H1 (cell line): ENCODE data around the gene CRYGA.

ENCODE experiments used
- CEBPB ChIP-seq: IDR thresholded peaks from 2 replicates; pipeline ENCODE4 v1.6.1; 2012; ENCODE audit warnings: low read depth, low read length
- CTCF ChIP-seq, 3 experiments: IDR thresholded peaks; 1 replicate in 2 of 3; 2 replicates in 1 of 3; pipeline versions ENCODE4 v1.5.1 to v1.6.1; 2011; ENCODE audit warnings: low read length in 3 of 3, mild to moderate bottlenecking in 3 of 3, inconsistent platforms in 2 of 3, low read depth in 1 of 3, moderate library complexity in 1 of 3; ENCODE audit not compliant: insufficient read depth in 1 of 3; ENCODE audit errors: control extremely low read depth in 1 of 3
- EZH2 ChIP-seq: fragments of 200-600 bp; sonication (generic); IDR thresholded peaks from 2 replicates; pipeline ENCODE4 v1.7.1; 2012; ENCODE audit warnings: low read depth, mild to moderate bottlenecking, moderate library complexity, low read length, inconsistent platforms; ENCODE audit not compliant: severe bottlenecking
- GTF2F1 ChIP-seq: IDR thresholded peaks from 2 replicates; pipeline ENCODE4 v1.6.1; 2012; ENCODE audit warnings: low read depth, low read length, improper control_type of control experiment, borderline replicate concordance
- MAX ChIP-seq: IDR thresholded peaks from 2 replicates; pipeline ENCODE4 v1.6.1; 2012; ENCODE audit warnings: inconsistent platforms
- POLR2A ChIP-seq, 2 experiments: IDR thresholded peaks; 1 replicate in 1 of 2; 2 replicates in 1 of 2; pipeline ENCODE4 v1.6.1; 2011; ENCODE audit warnings: low read depth in 2 of 2, low read length in 2 of 2, mild to moderate bottlenecking in 2 of 2; ENCODE audit errors: control extremely low read depth in 1 of 2
- POLR2AphosphoS5 ChIP-seq: IDR thresholded peaks from 2 replicates; pipeline ENCODE4 v1.6.1; 2011; ENCODE audit warnings: low read depth, low read length
- RFX5 ChIP-seq: IDR thresholded peaks from 2 replicates; pipeline ENCODE4 v1.6.1; 2011; ENCODE audit warnings: low read depth, low read length, improper control_type of control experiment, borderline replicate concordance
- RNF2 ChIP-seq: fragments of 200-900, 300-1000 bp; sonication (generic); IDR thresholded peaks from 2 replicates; pipeline ENCODE4 v1.7.1; 2016; ENCODE audit warnings: borderline replicate concordance, low read depth, mild to moderate bottlenecking, antibody characterized with exemption, low read length; ENCODE audit not compliant: poor library complexity, severe bottlenecking; ENCODE audit errors: missing control alignments
- SP2 ChIP-seq: IDR thresholded peaks from 2 replicates; pipeline ENCODE4 v1.6.1; 2012; ENCODE audit warnings: mild to moderate bottlenecking, low read length, inconsistent platforms
- SP4 ChIP-seq: IDR thresholded peaks from 2 replicates; pipeline ENCODE4 v1.6.1; 2012; ENCODE audit warnings: low read length, inconsistent platforms
- TAF1 ChIP-seq: IDR thresholded peaks from 2 replicates; pipeline ENCODE4 v1.6.1; 2011; ENCODE audit warnings: mild to moderate bottlenecking, low read depth, low read length
- ZNF274 ChIP-seq: IDR thresholded peaks from 2 replicates; pipeline ENCODE4 v1.7.0; 2012; ENCODE audit warnings: low read length, borderline replicate concordance; ENCODE audit errors: extremely low read depth

- TF ChIP-seq CEBPB (no peak), CTCF (IDR thresholded peaks at IDR 0.05; ENCODE audit: control extremely low read depth in 1 of 3, insufficient read depth in 1 of 3, low read depth in 1 of 3, low read length in 3 of 3) (no peak), MAX (no peak), SP4 (no peak), GTF2F1 (no peak), SP2 (no peak), POLR2AphosphoS5 (no peak), ZNF274 (no peak), POLR2A (IDR thresholded peaks at IDR 0.05; ENCODE audit: control extremely low read depth in 1 of 2, low read depth in 2 of 2, low read length in 2 of 2) (no peak), TAF1 (no peak), RNF2 (no peak), EZH2 (no peak), RFX5 (no peak)
Measured at GRCh38 chr2:208195531-208195930, 32.1 kb upstream of the CRYGA start.
